Neutrophil (primary cell): ENCODE results near the gene NTN1.
"Not testable (repeated sequence)": the region's sequence is repeated elsewhere in the genome, so short reads cannot be mapped to it uniquely, and the experiment has no call there.

Experiments used
- H3K27ac ChIP-seq: fragments of 200-600 bp; sonication (generic); 2 replicates; pipeline ENCODE4 v1.5.1; 2016; ENCODE audit warnings: mild to moderate bottlenecking, moderate library complexity
- H3K27me3 ChIP-seq: fragments of 200-600 bp; sonication (generic); 2 replicates; pipeline ENCODE4 v1.6.0; 2016; ENCODE audit warnings: mild to moderate bottlenecking
- H3K36me3 ChIP-seq: fragments of 200-600 bp; sonication (generic); 2 replicates; pipeline ENCODE4 v1.5.1; 2017
- H3K4me1 ChIP-seq, 2 experiments: fragments of 200-600 bp in 1 of 2; sonication (generic) in 1 of 2; 1 replicate in 1 of 2; 2 replicates in 1 of 2; pipeline versions ENCODE4 v1.5.1 to v1.6.1; 2013 to 2016; ENCODE audit warnings: low read depth in 1 of 2, low read length in 1 of 2, mild to moderate bottlenecking in 1 of 2, moderate library complexity in 1 of 2; ENCODE audit not compliant: control insufficient read depth in 1 of 2, insufficient read depth in 1 of 2
- H3K4me3 ChIP-seq, 2 experiments: fragments of 200-600 bp in 1 of 2; sonication (generic) in 1 of 2; 1 replicate in 1 of 2; 2 replicates in 1 of 2; pipeline ENCODE4 v1.5.1; 2013 to 2016; ENCODE audit warnings: low read depth in 1 of 2, low read length in 1 of 2, mild to moderate bottlenecking in 1 of 2, moderate library complexity in 1 of 2
- H3K9me3 ChIP-seq: fragments of 200-600 bp; sonication (generic); 2 replicates; pipeline ENCODE4 v1.5.1; 2016
- TF ChIP-seq, protein P1 (sequence below): fragments of 200-600 bp; sonication (generic); IDR thresholded peaks from 2 replicates; pipeline ENCODE4 v1.5.1; 2016; ENCODE audit warnings: antibody characterized with exemption

The NTN1 gene

DNA sequence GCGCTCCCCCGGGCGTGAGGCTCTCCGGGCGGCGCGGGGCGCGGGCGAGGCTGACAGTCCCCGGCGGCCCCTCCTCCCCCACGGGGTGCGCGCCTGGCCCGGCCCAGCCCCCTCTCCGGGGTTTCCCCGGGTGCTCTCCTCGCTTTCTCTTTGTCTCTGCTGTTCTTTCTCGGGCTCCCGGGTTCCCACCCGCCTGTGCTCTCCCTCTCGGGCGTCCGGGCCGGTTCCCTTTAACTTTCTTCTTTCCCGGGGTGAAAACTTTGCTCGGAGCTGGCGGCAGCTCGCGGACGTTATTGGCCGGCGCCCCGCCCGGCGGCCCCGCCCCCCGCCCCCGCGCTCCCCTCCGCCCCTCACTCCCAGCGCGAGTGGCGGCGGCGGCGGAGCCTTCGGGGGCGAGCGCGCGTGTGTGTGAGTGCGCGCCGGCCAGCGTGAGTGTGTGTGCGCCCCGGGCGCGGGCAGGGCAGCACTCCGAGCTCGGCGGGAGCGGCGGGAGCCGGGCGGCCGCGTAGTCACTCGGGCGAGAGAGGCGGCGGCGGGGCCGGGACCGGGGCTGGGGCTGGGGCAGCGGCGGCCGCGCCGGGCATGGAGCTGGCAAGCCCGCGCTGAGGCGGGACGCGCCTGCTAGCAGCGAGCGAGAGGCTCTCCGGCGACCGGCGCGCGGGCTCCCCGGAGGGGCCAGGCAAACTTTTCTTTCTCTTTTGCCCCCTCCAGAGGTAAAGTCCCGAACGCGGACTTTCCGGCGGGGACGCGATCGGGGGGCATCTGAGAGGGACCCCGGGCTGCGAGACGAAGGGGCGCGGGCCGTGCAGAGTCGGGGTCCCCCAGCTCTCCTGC is at the start of gene NTN1:
TSS of gene NTN1 (plus strand) at position 353 of the 834 bp plus-strand sequence. CDS start 864 bp downstream, outside the sequence.
- TF ChIP-seq, protein P1, sequence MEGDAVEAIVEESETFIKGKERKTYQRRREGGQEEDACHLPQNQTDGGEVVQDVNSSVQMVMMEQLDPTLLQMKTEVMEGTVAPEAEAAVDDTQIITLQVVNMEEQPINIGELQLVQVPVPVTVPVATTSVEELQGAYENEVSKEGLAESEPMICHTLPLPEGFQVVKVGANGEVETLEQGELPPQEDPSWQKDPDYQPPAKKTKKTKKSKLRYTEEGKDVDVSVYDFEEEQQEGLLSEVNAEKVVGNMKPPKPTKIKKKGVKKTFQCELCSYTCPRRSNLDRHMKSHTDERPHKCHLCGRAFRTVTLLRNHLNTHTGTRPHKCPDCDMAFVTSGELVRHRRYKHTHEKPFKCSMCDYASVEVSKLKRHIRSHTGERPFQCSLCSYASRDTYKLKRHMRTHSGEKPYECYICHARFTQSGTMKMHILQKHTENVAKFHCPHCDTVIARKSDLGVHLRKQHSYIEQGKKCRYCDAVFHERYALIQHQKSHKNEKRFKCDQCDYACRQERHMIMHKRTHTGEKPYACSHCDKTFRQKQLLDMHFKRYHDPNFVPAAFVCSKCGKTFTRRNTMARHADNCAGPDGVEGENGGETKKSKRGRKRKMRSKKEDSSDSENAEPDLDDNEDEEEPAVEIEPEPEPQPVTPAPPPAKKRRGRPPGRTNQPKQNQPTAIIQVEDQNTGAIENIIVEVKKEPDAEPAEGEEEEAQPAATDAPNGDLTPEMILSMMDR, result no peak
- H3K4me3 ChIP-seq, result peak within 1 kb of the TSS; percentile 41 to 59
- no peak within 1 kb of the TSS for H3K27ac ChIP-seq
- peaks cover 100% of the 10 kb centered on the region for H3K27me3 ChIP-seq
- H3K4me1 ChIP-seq, result peaks cover 16 to 24% of the 10 kb centered on the region in 2 experiments
- H3K9me3 ChIP-seq, result no peaks in the 10 kb centered on the region
- no peaks in the 10 kb centered on the region for H3K36me3 ChIP-seq

DNA sequence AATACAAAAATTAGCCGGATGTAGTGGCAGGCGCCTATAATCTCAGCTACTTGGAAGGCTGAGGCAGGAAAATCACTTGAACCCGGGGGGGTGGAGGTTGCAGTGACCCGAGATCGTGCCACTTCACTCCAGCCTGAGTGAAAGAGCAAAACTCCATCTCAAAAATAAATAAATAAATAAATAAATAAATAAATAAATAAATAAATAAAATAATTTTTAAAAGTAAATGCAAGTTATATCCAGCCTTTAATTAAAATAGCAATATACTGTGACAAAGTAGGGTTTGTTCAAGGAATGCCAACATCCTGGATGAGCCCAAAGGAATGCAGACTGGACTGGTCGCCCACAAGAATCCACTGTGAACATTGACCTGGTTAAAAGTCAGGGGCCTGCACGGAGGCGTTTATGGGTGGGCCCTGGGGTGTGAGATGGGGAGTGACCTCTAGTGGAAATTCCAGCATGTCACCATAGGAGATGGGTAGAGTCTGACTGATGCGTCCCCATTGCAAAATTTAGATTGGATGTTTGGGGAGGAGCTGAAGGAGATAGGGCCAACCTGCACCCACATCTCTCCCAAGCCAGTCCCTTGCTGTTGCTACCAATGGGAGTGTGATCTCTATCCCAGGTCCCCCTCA is 46.1 kb upstream of the NTN1 start:
- Histone ChIP-seq H3K27ac (no peak overlapping the region), H3K4me1 (peaks cover 12 to 15% of the 10 kb centered on the region in 2 experiments), H3K9me3 (no peaks in the 10 kb centered on the region), H3K36me3 (no peaks in the 10 kb centered on the region), H3K27me3 (no peaks in the 10 kb centered on the region), H3K4me3 (no peak overlapping the region)
- TF ChIP-seq, protein P1, result no peak

DNA sequence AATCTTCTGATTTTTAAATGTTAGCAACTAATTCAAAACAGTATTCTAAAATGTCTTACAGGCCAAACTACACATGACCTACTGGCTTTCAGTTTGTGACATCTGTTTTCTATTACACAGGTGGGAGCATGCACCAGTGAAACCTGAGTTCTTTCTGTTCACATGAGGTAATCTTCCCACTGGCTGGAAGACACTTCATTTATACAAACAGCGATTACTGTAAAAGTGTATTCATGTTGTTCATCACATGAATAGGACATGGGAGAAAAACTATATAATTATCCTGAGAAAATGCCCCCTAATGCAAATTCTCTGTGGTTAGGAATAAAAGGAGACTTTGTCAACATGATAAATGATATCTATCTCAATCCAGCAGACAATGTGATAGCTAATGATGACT is 44.7 kb upstream of the NTN1 start:
- Histone ChIP-seq H3K9me3 (no peaks in the 10 kb centered on the region), H3K27me3 (no peaks in the 10 kb centered on the region), H3K27ac (no peak overlapping the region), H3K4me1 (peaks cover 0 to 1% of the 10 kb centered on the region in 2 experiments), H3K4me3 (no peak overlapping the region), H3K36me3 (no peaks in the 10 kb centered on the region)
- TF ChIP-seq, protein P1, result no peak

DNA sequence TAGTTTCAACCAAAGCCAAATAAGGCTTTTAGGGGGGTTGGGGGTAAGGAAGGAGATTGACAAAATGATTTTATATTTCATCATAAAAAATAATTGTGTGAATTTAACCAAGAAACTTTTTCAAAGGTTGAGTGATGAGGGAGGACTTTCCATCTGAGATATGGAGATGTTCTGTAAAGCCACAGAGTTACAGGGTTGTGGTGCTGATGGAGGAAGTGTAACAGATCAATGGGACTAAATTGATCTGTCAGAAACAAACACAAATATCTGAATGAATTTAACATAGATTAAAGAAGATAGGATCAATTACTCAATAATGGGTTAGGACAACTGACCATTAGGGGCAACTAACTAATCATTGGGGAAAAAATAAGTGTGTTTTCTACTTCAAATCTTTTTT is 41.6 kb upstream of the NTN1 start:
- no peaks in the 10 kb centered on the region for H3K9me3 ChIP-seq
- H3K4me3 ChIP-seq, result no peak overlapping the region
- H3K4me1 ChIP-seq, result no peaks in the 10 kb centered on the region
- H3K36me3 ChIP-seq, result no peaks in the 10 kb centered on the region
- H3K27ac ChIP-seq, result no peak overlapping the region
- H3K27me3 ChIP-seq, result no peaks in the 10 kb centered on the region
- TF ChIP-seq, protein P1, result no peak

DNA sequence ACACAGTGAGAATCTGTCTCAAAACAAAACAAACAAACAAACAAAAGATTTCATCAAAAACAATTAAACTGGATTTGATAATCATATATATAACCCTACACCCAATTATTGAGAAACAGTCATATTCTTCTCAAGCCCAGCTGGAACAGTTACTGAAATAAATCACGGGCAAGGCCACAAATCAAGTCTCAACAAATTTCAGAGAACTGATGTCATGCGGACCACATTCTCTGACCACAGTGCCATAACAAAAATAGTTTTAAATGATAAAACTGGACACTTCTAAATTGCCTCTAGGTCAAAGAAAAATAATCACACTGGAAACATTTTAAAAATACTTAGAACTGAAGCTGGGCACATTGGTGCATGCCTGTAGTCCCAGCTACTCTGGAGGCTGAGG is 39.9 kb upstream of the NTN1 start:
- H3K4me3 ChIP-seq, result no peak overlapping the region
- TF ChIP-seq, protein P1, result no peak
- H3K36me3 ChIP-seq, result no peaks in the 10 kb centered on the region
- no peak overlapping the region for H3K27ac ChIP-seq
- H3K9me3 ChIP-seq, result no peaks in the 10 kb centered on the region
- H3K27me3 ChIP-seq, result no peaks in the 10 kb centered on the region
- no peaks in the 10 kb centered on the region for H3K4me1 ChIP-seq

GRCh38 chr17:8984225-8984624 is 37.1 kb upstream of the NTN1 start:
- not testable (repeated sequence) for H3K9me3 ChIP-seq, H3K27me3 ChIP-seq, H3K36me3 ChIP-seq, H3K4me1 ChIP-seq, H3K27ac ChIP-seq, H3K4me3 ChIP-seq
